Measurements from ENCODE around the gene FBRSL1. TPM values are rescaled to one million over a fixed set of nuclear protein-coding genes. Genes with fewer than 3 reads are reported as not detected.

FBRSL1 gene
- total RNA-seq, 4 donors from 2014 or later = 23.3 to 306 (median 49.7) TPM

DNA sequence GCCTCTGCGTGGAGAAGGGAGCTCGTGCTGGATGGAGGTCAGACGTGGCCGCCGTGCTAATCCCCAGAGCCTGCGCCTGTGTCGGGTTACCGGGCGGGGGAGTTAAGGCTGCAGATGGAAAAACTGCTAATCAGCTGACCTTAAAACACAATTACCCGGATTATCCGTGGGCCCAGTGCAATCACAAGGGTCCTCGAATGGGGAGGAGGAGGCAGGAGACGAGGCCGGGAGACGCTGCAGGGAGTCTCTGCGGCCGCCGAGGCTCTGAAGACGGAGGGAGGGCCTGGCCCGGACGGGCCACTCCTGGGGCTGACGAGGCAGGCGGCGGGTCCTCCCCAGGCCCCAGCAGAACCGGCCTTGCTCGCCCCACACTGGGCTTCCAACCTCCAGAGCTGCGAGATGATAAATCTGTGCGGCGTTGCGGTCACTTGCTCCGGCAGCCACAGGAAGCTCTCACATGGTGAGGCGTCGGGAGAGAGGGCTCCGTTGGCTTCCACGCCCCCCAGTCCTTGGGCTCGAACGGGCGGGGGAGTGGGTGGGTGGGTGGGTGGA is 32.9 kb upstream of the FBRSL1 start:
- H3K4me3 ChIP-seq = no peak overlapping the region
- WGBS, 2 donors (ENCODE audit: low coverage in 1 of 2) = 76% methylated on average over 33 of the region's 38 CpGs; no CpG with 5 or more reads in 1 of the 2 donors
- no peaks in the 10 kb centered on the region for H3K9me3 ChIP-seq
- H3K27ac ChIP-seq = no peak overlapping the region
- peaks cover 25% of the 10 kb centered on the region for H3K27me3 ChIP-seq
- no peak for DNase-seq
- in situ Hi-C loops (cut with MboI; ENCODE audit: low pct_ligation_motif_present in 1 of 4, low pct_unique_long_range_greater_than_20kb in 1 of 4, low sequenced_read_pairs in 3 of 4) (no loop called here), intact Hi-C loops (cut with DNase I; ENCODE audit: low total_unique reads) (no loop called here)
- TF ChIP-seq, protein P1, sequence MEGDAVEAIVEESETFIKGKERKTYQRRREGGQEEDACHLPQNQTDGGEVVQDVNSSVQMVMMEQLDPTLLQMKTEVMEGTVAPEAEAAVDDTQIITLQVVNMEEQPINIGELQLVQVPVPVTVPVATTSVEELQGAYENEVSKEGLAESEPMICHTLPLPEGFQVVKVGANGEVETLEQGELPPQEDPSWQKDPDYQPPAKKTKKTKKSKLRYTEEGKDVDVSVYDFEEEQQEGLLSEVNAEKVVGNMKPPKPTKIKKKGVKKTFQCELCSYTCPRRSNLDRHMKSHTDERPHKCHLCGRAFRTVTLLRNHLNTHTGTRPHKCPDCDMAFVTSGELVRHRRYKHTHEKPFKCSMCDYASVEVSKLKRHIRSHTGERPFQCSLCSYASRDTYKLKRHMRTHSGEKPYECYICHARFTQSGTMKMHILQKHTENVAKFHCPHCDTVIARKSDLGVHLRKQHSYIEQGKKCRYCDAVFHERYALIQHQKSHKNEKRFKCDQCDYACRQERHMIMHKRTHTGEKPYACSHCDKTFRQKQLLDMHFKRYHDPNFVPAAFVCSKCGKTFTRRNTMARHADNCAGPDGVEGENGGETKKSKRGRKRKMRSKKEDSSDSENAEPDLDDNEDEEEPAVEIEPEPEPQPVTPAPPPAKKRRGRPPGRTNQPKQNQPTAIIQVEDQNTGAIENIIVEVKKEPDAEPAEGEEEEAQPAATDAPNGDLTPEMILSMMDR (IDR thresholded peaks at IDR 0.05) = no peak
- no peak for TF ChIP-seq POLR2AphosphoS5 (IDR thresholded peaks at IDR 0.05)
- no peak for TF ChIP-seq EP300 (IDR thresholded peaks at IDR 0.05; ENCODE audit: low read depth)
- TF ChIP-seq POLR2A (IDR thresholded peaks at IDR 0.05) = no peak
- no peaks in the 10 kb centered on the region for H3K36me3 ChIP-seq
- no peaks in the 10 kb centered on the region for H3K4me1 ChIP-seq

DNA sequence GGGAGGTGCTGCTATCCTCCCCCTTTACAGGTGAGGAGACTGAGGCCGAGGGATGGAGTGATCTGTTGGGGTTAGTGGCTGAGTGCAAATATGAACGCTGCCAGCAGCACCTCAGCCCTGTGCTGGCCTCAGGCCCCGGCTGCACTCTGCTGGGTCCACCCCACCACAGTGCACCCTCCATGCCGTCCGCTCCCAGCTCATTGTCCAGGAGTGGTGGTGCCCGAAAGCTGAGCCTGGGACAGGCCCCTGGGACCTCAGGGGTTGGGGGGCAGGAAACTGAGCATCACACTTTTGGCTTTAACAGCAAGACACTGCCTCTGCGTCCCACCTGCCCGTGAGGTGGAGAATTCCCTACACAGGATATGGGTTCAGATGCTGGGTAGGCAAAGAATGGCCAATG is 31.5 kb upstream of the FBRSL1 start:
- Histone ChIP-seq H3K4me1 (no peaks in the 10 kb centered on the region), H3K36me3 (no peaks in the 10 kb centered on the region), H3K27ac (no peak overlapping the region), H3K27me3 (peaks cover 18% of the 10 kb centered on the region), H3K9me3 (no peaks in the 10 kb centered on the region), H3K4me3 (no peak overlapping the region)
- DNase-seq = no peak
- intact Hi-C loops (cut with DNase I; ENCODE audit: low total_unique reads) = no loop called here
- 71 to 81% methylated on average over 1 to 8 of the region's 8 CpGs for WGBS, 2 donors (ENCODE audit: low coverage in 1 of 2)
- TF ChIP-seq EP300 (IDR thresholded peaks at IDR 0.05; ENCODE audit: low read depth) (no peak), POLR2AphosphoS5 (IDR thresholded peaks at IDR 0.05) (no peak)
- in situ Hi-C loops (cut with MboI; ENCODE audit: low pct_ligation_motif_present in 1 of 4, low pct_unique_long_range_greater_than_20kb in 1 of 4, low sequenced_read_pairs in 3 of 4) = no loop called here

- 80 to 84% methylated on average over 5 to 28 of the region's 28 CpGs for WGBS, 2 donors (ENCODE audit: low coverage in 1 of 2)
- H3K4me1 ChIP-seq = no peaks in the 10 kb centered on the region
- H3K4me3 ChIP-seq = no peak overlapping the region
- H3K36me3 ChIP-seq = no peaks in the 10 kb centered on the region
- H3K9me3 ChIP-seq = no peaks in the 10 kb centered on the region
- H3K27me3 ChIP-seq = peaks cover 12% of the 10 kb centered on the region
- intact Hi-C loops (cut with DNase I; ENCODE audit: low total_unique reads) (no loop called here), in situ Hi-C loops (cut with MboI; ENCODE audit: low pct_ligation_motif_present in 1 of 4, low pct_unique_long_range_greater_than_20kb in 1 of 4, low sequenced_read_pairs in 3 of 4) (no loop called here)
- DNase-seq = no peak
- no peak for TF ChIP-seq POLR2A (IDR thresholded peaks at IDR 0.05)
- TF ChIP-seq, protein P1 (IDR thresholded peaks at IDR 0.05) = no peak
- no peak for TF ChIP-seq EP300 (IDR thresholded peaks at IDR 0.05; ENCODE audit: low read depth)
- TF ChIP-seq POLR2AphosphoS5 (IDR thresholded peaks at IDR 0.05) = no peak
- H3K27ac ChIP-seq = no peak overlapping the region
Measured at GRCh38 chr12:132458846-132459641, 30.9 kb upstream of the FBRSL1 start.

DNA sequence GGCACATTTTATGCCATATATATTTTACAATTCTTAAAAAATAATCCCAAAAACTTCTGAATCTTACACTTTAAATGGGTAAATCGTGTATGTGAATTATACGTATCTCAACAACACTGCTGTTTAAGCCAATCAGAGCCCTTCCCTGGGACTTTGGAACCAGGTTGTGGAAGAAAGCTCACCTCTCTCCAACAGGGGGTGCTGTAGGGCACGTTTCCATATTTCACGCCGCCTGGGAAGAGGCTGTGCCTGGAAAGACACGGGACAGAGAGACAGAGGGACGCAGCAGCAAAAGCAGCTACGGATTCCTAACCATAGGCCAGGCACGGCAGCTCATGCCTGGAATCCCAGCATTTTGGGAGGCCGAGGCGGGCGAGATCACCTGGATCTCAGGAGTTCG is 29.4 kb upstream of the FBRSL1 start:
- no peak for DNase-seq
- no peaks in the 10 kb centered on the region for H3K9me3 ChIP-seq
- 75 to 89% methylated on average over 3 to 13 of the region's 13 CpGs for WGBS, 2 donors (ENCODE audit: low coverage in 1 of 2)
- H3K27ac ChIP-seq = no peak overlapping the region
- no peaks in the 10 kb centered on the region for H3K4me1 ChIP-seq
- no peak overlapping the region for H3K4me3 ChIP-seq
- H3K27me3 ChIP-seq = peaks cover 12% of the 10 kb centered on the region
- intact Hi-C loops (cut with DNase I; ENCODE audit: low total_unique reads) = loop anchor here (5.0 kb wide), 1 partner anchor 1178 kb away; no protein-coding TSS in a partner anchor
- in situ Hi-C loops (cut with MboI; ENCODE audit: low pct_ligation_motif_present in 1 of 4, low pct_unique_long_range_greater_than_20kb in 1 of 4, low sequenced_read_pairs in 3 of 4) = no loop called here
- TF ChIP-seq EP300 (IDR thresholded peaks at IDR 0.05; ENCODE audit: low read depth) = no peak
- TF ChIP-seq, protein P1 (IDR thresholded peaks at IDR 0.05) = peak in 3 of 5 experiments; percentile 7 to 16 (median 10)
- no peaks in the 10 kb centered on the region for H3K36me3 ChIP-seq

Data from transverse colon (tissue), 4 donors.